GM23338 (cell line): ENCODE results near the gene CAMSAP3. TPM values are rescaled to one million over a fixed set of nuclear protein-coding genes. Genes with fewer than 3 reads are reported as not detected.

Experiments
- ATAC-seq: fragments of 200-7000 bp; cut with Tn5 transposase; 3 replicates; pipeline ENCODE4 v1.9.1; 2020
- DNase-seq: peaks from one replicate; pipeline ENCODE4 v3.0.0-alpha.2; 2015; ENCODE audit warnings: low spot score
- H2AFZ ChIP-seq: fragments of 200-600 bp; sonication (generic); 2 replicates; pipeline ENCODE4 v1.8.0; 2016; ENCODE audit warnings: antibody characterized with exemption, mild to moderate bottlenecking, moderate library complexity
- H3F3A ChIP-seq: fragments of 200-600 bp; sonication (generic); replicated peaks from 2 replicates; pipeline ENCODE4 v1.8.0; 2017; ENCODE audit warnings: antibody characterized with exemption, mixed run types, low read depth
- H3K27ac ChIP-seq: fragments of 200-600 bp; sonication (generic); 2 replicates; pipeline ENCODE4 v1.6.1; 2016; ENCODE audit warnings: low read depth
- H3K27me3 ChIP-seq: fragments of 200-600 bp; sonication (generic); 2 replicates; pipeline ENCODE4 v1.8.0; 2016; ENCODE audit warnings: mild to moderate bottlenecking, mixed run types, moderate library complexity; ENCODE audit not compliant: insufficient read depth
- H3K36me3 ChIP-seq: fragments of 200-600 bp; sonication (generic); 2 replicates; pipeline ENCODE4 v1.8.0; 2016; ENCODE audit warnings: mild to moderate bottlenecking; ENCODE audit not compliant: insufficient read depth
- H3K4me1 ChIP-seq: fragments of 200-600 bp; sonication (generic); 2 replicates; pipeline ENCODE4 v1.8.0; 2016; ENCODE audit warnings: mild to moderate bottlenecking, moderate library complexity; ENCODE audit not compliant: insufficient read depth
- H3K4me2 ChIP-seq: fragments of 200-600 bp; sonication (generic); 2 replicates; pipeline ENCODE4 v1.7.1; 2017; ENCODE audit warnings: mixed run types
- H3K4me3 ChIP-seq: fragments of 200-600 bp; sonication (generic); 2 replicates; pipeline ENCODE4 v1.6.1; 2016; ENCODE audit warnings: mixed run types
- H3K79me2 ChIP-seq: fragments of 200-600 bp; sonication (generic); replicated peaks from 2 replicates; pipeline ENCODE4 v1.8.0; 2017; ENCODE audit warnings: mild to moderate bottlenecking; ENCODE audit not compliant: insufficient read depth
- H3K9me2 ChIP-seq: fragments of 200-600 bp; sonication (generic); 2 replicates; pipeline ENCODE4 v1.8.0; 2017; ENCODE audit not compliant: insufficient read depth
- H4K20me1 ChIP-seq: fragments of 200-600 bp; sonication (generic); replicated peaks from 2 replicates; pipeline ENCODE4 v1.8.0; 2017; ENCODE audit warnings: mild to moderate bottlenecking; ENCODE audit not compliant: insufficient read depth
- H3K27ac Mint-ChIP-seq: 2 replicates; pipeline ENCODE4 v1.8.0; 2020; ENCODE audit warnings: inconsistent platforms, mild to moderate bottlenecking, moderate library complexity, mixed read lengths
- H3K27me3 Mint-ChIP-seq: 3 replicates; pipeline ENCODE4 v1.8.0; 2022; ENCODE audit warnings: low read depth, mild to moderate bottlenecking, moderate library complexity, mixed read lengths, inconsistent platforms; ENCODE audit not compliant: insufficient read depth, poor library complexity
- H3K36me3 Mint-ChIP-seq: 3 replicates; pipeline ENCODE4 v1.8.0; 2021; ENCODE audit warnings: low read depth, mild to moderate bottlenecking, inconsistent platforms, moderate library complexity, mixed read lengths
- H3K4me1 Mint-ChIP-seq: 3 replicates; pipeline ENCODE4 v1.8.0; 2020; ENCODE audit warnings: mild to moderate bottlenecking, inconsistent platforms, mixed read lengths
- H3K4me3 Mint-ChIP-seq: 3 replicates; pipeline ENCODE4 v1.8.0; 2021; ENCODE audit warnings: moderate library complexity, mild to moderate bottlenecking, inconsistent platforms, mixed read lengths
- H3K9me3 Mint-ChIP-seq: 3 replicates; pipeline ENCODE4 v1.8.0; 2020; ENCODE audit warnings: moderate library complexity, mild to moderate bottlenecking, inconsistent platforms, mixed read lengths
- EZH2 ChIP-seq: fragments of 200-600 bp; sonication (generic); IDR thresholded peaks from one replicate; pipeline ENCODE4 v1.8.0; 2017; ENCODE audit warnings: antibody characterized with exemption, mild to moderate bottlenecking, low read depth; ENCODE audit not compliant: unreplicated experiment
- EZH2phosphoT487 ChIP-seq: fragments of 200-600 bp; sonication (generic); IDR thresholded peaks from one replicate; pipeline ENCODE4 v1.8.1; 2018; ENCODE audit warnings: antibody characterized with exemption; ENCODE audit not compliant: unreplicated experiment
- JUNB ChIP-seq: IDR thresholded peaks from one replicate; pipeline ENCODE4 v1.6.1; 2016; ENCODE audit warnings: antibody characterized with exemption; ENCODE audit not compliant: unreplicated experiment
- NANOG ChIP-seq: IDR thresholded peaks from 2 replicates; pipeline ENCODE4 v1.6.1; 2016; ENCODE audit warnings: antibody characterized with exemption, borderline replicate concordance
- POLR2AphosphoS5 ChIP-seq: IDR thresholded peaks from 2 replicates; pipeline ENCODE4 v1.6.1; 2016; ENCODE audit warnings: antibody characterized with exemption, low read depth
- STAT1 ChIP-seq: IDR thresholded peaks from one replicate; pipeline ENCODE4 v1.6.1; 2016; ENCODE audit warnings: antibody characterized with exemption; ENCODE audit not compliant: unreplicated experiment
- ZNF331 ChIP-seq: fragments of 250-450 bp; sonication (Bioruptor Pico); IDR thresholded peaks from 2 replicates; pipeline ENCODE4 v1.5.0; 2020; ENCODE audit warnings: low read depth, mild to moderate bottlenecking, moderate library complexity
- polyA plus RNA-seq: library from polyadenylated mRNA; unstranded; fragments of >200 nt; fragmentation: Nextera tagmentation; extraction: Ambion mirVana; gene quantifications from 2 replicates; pipeline ENCODE4 v1.2.1, GENCODE V29; 2016
- total RNA-seq: library from RNA; depleted of rRNA; stranded (reverse); fragments of >200 nt; shearing (Covaris generic); gene quantifications from 2 replicates; pipeline ENCODE4 v1.2.3, GENCODE V29; 2014
- TF ChIP-seq, protein P1 (sequence below): fragments of 250-450 bp; sonication (Bioruptor Pico); IDR thresholded peaks from 2 replicates; pipeline ENCODE4 v1.5.0; 2020; ENCODE audit warnings: mild to moderate bottlenecking, moderate library complexity
- TF ChIP-seq, protein P2 (sequence below): IDR thresholded peaks from 2 replicates; pipeline ENCODE4 v1.6.1; 2016; ENCODE audit warnings: antibody characterized with exemption
- TF ChIP-seq, protein P3 (sequence below), 2 experiments: fragments of 200-600 bp in 1 of 2; sonication (generic) in 1 of 2; conservative IDR thresholded peaks; 2 replicates each; pipeline versions ENCODE4 v1.5.1 to v1.6.1; 2016 to 2017; ENCODE audit warnings: antibody characterized with exemption in 2 of 2, low read depth in 2 of 2, mild to moderate bottlenecking in 2 of 2, moderate library complexity in 1 of 2

Gene CAMSAP3
- total and polyA plus RNA-seq, 2 experiments from 2014 or later, result 6.4 to 32.2 TPM

DNA sequence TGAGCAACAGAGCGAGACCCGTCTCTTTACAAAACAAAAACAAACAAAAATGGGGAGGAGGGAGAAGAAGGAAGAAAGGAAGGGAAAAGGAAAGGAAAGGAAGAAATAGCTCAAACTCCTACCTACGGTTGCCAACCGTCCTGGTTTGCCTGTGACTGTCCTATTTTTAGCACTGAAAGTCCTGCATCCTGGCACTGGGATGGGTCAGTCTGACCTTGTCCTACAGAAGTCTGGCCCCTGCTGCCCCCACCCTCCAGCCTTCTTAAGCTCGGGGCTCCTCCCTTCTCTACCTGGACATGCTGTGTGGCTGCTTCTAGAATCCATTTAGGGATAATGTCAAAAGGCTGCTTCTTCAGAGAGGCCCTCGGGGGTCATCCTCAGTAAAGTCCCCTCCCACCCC lies 40.0 kb downstream of the CAMSAP3 start:
- H2AFZ ChIP-seq, result no peak overlapping the region
- H3K79me2 ChIP-seq, result peaks cover 4% of the 10 kb centered on the region
- Mint-ChIP-seq H3K9me3 (no peaks in the 10 kb centered on the region; the same call in 2 of the 3 replicates), H3K4me3 (peak overlapping the region; percentile 75; the same call in 2 of the 3 replicates), H3K27ac (no peak overlapping the region), H3K36me3 (no peaks in the 10 kb centered on the region), H3K27me3 (peaks cover 22% of the 10 kb centered on the region), H3K4me1 (peaks cover 2% of the 10 kb centered on the region; the same call in 1 of the 3 replicates)
- peaks cover 9% of the 10 kb centered on the region for H3F3A ChIP-seq
- H4K20me1 ChIP-seq, result no peaks in the 10 kb centered on the region; the same call in 1 of the 2 replicates
- H3K36me3 ChIP-seq, result no peaks in the 10 kb centered on the region
- TF ChIP-seq, protein P1, sequence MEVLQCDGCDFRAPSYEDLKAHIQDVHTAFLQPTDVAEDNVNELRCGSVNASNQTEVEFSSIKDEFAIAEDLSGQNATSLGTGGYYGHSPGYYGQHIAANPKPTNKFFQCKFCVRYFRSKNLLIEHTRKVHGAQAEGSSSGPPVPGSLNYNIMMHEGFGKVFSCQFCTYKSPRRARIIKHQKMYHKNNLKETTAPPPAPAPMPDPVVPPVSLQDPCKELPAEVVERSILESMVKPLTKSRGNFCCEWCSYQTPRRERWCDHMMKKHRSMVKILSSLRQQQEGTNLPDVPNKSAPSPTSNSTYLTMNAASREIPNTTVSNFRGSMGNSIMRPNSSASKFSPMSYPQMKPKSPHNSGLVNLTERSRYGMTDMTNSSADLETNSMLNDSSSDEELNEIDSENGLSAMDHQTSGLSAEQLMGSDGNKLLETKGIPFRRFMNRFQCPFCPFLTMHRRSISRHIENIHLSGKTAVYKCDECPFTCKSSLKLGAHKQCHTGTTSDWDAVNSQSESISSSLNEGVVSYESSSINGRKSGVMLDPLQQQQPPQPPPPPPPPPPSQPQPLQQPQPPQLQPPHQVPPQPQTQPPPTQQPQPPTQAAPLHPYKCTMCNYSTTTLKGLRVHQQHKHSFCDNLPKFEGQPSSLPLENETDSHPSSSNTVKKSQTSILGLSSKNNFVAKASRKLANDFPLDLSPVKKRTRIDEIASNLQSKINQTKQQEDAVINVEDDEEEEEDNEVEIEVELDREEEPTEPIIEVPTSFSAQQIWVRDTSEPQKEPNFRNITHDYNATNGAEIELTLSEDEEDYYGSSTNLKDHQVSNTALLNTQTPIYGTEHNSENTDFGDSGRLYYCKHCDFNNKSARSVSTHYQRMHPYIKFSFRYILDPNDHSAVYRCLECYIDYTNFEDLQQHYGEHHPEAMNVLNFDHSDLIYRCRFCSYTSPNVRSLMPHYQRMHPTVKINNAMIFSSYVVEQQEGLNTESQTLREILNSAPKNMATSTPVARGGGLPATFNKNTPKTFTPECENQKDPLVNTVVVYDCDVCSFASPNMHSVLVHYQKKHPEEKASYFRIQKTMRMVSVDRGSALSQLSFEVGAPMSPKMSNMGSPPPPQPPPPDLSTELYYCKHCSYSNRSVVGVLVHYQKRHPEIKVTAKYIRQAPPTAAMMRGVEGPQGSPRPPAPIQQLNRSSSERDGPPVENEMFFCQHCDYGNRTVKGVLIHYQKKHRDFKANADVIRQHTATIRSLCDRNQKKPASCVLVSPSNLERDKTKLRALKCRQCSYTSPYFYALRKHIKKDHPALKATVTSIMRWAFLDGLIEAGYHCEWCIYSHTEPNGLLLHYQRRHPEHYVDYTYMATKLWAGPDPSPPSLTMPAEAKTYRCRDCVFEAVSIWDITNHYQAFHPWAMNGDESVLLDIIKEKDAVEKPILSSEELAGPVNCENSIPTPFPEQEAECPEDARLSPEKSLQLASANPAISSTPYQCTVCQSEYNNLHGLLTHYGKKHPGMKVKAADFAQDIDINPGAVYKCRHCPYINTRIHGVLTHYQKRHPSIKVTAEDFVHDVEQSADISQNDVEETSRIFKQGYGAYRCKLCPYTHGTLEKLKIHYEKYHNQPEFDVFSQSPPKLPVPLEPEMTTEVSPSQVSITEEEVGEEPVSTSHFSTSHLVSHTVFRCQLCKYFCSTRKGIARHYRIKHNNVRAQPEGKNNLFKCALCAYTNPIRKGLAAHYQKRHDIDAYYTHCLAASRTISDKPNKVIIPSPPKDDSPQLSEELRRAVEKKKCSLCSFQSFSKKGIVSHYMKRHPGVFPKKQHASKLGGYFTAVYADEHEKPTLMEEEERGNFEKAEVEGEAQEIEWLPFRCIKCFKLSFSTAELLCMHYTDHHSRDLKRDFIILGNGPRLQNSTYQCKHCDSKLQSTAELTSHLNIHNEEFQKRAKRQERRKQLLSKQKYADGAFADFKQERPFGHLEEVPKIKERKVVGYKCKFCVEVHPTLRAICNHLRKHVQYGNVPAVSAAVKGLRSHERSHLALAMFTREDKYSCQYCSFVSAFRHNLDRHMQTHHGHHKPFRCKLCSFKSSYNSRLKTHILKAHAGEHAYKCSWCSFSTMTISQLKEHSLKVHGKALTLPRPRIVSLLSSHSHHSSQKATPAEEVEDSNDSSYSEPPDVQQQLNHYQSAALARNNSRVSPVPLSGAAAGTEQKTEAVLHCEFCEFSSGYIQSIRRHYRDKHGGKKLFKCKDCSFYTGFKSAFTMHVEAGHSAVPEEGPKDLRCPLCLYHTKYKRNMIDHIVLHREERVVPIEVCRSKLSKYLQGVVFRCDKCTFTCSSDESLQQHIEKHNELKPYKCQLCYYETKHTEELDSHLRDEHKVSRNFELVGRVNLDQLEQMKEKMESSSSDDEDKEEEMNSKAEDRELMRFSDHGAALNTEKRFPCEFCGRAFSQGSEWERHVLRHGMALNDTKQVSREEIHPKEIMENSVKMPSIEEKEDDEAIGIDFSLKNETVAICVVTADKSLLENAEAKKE (CRISPR knock-in tag), result no peak
- TF ChIP-seq ZNF331 (CRISPR knock-in tag) (no peak), EZH2phosphoT487 (no peak), EZH2 (no peak), NANOG (no peak), STAT1 (no peak)
- no peaks in the 10 kb centered on the region for H3K9me2 ChIP-seq
- H3K4me3 ChIP-seq, result no peak overlapping the region
- peaks cover 3% of the 10 kb centered on the region; the same call in 1 of the 2 replicates for H3K4me1 ChIP-seq
- no peak for DNase-seq
- H3K27me3 ChIP-seq, result peaks cover 24% of the 10 kb centered on the region
- no peak overlapping the region for H3K27ac ChIP-seq
- ATAC-seq, result no peak
- no peak overlapping the region for H3K4me2 ChIP-seq

DNA sequence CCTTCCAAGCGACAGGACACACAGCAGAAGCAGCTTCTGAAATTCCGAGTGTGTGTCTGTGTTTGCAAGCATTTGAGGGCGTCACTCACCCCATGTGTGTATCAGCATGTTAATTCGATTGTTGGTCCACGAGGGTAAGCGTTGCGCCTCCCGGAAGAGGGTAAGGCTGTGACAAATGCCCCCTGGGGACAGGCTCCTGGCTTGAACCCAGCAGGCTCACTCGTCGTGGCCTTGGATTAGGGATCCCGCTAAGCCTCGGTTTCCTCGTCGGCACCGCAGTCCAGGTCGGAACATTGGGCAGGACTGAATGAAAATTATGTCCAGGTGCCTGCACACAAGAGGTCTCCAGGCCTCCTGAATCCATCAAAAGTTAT lies 40.6 kb downstream of the CAMSAP3 start:
- H3K4me3 Mint-ChIP-seq, result peak overlapping the region; percentile 75
- Histone ChIP-seq H3K79me2 (no peaks in the 10 kb centered on the region), H3K36me3 (no peaks in the 10 kb centered on the region), H2AFZ (peak overlapping the region; percentile 90; the same call in 1 of the 2 replicates), H3K4me2 (peak overlapping the region; percentile 72), H3K27ac (no peak overlapping the region), H3K9me2 (no peaks in the 10 kb centered on the region), H3K27me3 (peaks cover 24% of the 10 kb centered on the region), H3F3A (peaks cover 9% of the 10 kb centered on the region), H3K4me3 (peak overlapping the region; percentile 81; the same call in 1 of the 2 replicates), H3K4me1 (no peaks in the 10 kb centered on the region), H4K20me1 (no peaks in the 10 kb centered on the region; the same call in 1 of the 2 replicates)
- DNase-seq, result no peak
- peaks cover 22% of the 10 kb centered on the region for H3K27me3 Mint-ChIP-seq
- ATAC-seq, result no peak
- H3K36me3 Mint-ChIP-seq, result no peaks in the 10 kb centered on the region
- H3K4me1 Mint-ChIP-seq, result no peaks in the 10 kb centered on the region; the same call in 2 of the 3 replicates
- no peak overlapping the region for H3K27ac Mint-ChIP-seq
- H3K9me3 Mint-ChIP-seq, result no peaks in the 10 kb centered on the region; the same call in 2 of the 3 replicates
- TF ChIP-seq, protein P2, sequence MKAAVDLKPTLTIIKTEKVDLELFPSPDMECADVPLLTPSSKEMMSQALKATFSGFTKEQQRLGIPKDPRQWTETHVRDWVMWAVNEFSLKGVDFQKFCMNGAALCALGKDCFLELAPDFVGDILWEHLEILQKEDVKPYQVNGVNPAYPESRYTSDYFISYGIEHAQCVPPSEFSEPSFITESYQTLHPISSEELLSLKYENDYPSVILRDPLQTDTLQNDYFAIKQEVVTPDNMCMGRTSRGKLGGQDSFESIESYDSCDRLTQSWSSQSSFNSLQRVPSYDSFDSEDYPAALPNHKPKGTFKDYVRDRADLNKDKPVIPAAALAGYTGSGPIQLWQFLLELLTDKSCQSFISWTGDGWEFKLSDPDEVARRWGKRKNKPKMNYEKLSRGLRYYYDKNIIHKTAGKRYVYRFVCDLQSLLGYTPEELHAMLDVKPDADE, result no peak
- TF ChIP-seq, protein P3, sequence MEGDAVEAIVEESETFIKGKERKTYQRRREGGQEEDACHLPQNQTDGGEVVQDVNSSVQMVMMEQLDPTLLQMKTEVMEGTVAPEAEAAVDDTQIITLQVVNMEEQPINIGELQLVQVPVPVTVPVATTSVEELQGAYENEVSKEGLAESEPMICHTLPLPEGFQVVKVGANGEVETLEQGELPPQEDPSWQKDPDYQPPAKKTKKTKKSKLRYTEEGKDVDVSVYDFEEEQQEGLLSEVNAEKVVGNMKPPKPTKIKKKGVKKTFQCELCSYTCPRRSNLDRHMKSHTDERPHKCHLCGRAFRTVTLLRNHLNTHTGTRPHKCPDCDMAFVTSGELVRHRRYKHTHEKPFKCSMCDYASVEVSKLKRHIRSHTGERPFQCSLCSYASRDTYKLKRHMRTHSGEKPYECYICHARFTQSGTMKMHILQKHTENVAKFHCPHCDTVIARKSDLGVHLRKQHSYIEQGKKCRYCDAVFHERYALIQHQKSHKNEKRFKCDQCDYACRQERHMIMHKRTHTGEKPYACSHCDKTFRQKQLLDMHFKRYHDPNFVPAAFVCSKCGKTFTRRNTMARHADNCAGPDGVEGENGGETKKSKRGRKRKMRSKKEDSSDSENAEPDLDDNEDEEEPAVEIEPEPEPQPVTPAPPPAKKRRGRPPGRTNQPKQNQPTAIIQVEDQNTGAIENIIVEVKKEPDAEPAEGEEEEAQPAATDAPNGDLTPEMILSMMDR (conservative IDR thresholded peaks at IDR 0.05; ENCODE audit: low read depth in 2 of 2), result no peak
- TF ChIP-seq JUNB, result no peak
- no peak for TF ChIP-seq EZH2
- TF ChIP-seq ZNF331 (CRISPR knock-in tag), result no peak
- no peak for TF ChIP-seq STAT1
- no peak for TF ChIP-seq EZH2phosphoT487
- no peak for TF ChIP-seq NANOG
- no peak for TF ChIP-seq POLR2AphosphoS5
